G401 (cell line): ENCODE results near the gene MSMB. TPM values are rescaled to one million over a fixed set of nuclear protein-coding genes. Genes with fewer than 3 reads are reported as not detected.
"Not testable (repeated sequence)": the region's sequence is repeated elsewhere in the genome, so short reads cannot be mapped to it uniquely, and the experiment has no call there.

Experiments
- DNase-seq: peaks from one replicate; pipeline ENCODE4 v3.0.0-alpha.2; 2015; ENCODE audit warnings: low spot score
- in situ Hi-C: cut with HindIII; loops from 2 replicates; pipeline ENCODE4 v1.10.0; 2016; ENCODE audit warnings: low sequenced_read_pairs, mixed read lengths
- total RNA-seq: library from RNA; depleted of rRNA; stranded (reverse); fragments of >200 nt; shearing (Covaris generic); gene quantifications from 2 replicates; pipeline ENCODE4 v1.2.3, GENCODE V29; 2014; rRNA removed

MSMB gene
- total RNA-seq, 1 experiment from 2014 or later, result not detected

- peak; percentile 34 for DNase-seq
- in situ Hi-C loops, result not testable (repeated sequence)
Observed at GRCh38 chr10:45983538-45984186, 62.4 kb downstream of the MSMB start.

Other genes with a start within 250 kb of the MSMB start
- gene AGAP4, start 198.8 kb downstream of the MSMB start, total RNA-seq, result 3.0 and 22.6 TPM in 2 replicates
- gene TIMM23, start 73.8 kb downstream of the MSMB start, total RNA-seq, result 178 and 222 TPM in 2 replicates
- 75.4 and 105 TPM in 2 replicates for gene NCOA4, start 15.6 kb downstream of the MSMB start, total RNA-seq
- not detected in 2 replicates for gene ANTXRL, start 240.7 kb upstream of the MSMB start, total RNA-seq